ENCODE measurements around the gene PYGB. TPM values are rescaled to one million over a fixed set of nuclear protein-coding genes. Genes with fewer than 3 reads are reported as not detected.

Gene PYGB
- total RNA-seq, 2 donors from 2014 or later = 34.8 to 42.8 TPM

DNA sequence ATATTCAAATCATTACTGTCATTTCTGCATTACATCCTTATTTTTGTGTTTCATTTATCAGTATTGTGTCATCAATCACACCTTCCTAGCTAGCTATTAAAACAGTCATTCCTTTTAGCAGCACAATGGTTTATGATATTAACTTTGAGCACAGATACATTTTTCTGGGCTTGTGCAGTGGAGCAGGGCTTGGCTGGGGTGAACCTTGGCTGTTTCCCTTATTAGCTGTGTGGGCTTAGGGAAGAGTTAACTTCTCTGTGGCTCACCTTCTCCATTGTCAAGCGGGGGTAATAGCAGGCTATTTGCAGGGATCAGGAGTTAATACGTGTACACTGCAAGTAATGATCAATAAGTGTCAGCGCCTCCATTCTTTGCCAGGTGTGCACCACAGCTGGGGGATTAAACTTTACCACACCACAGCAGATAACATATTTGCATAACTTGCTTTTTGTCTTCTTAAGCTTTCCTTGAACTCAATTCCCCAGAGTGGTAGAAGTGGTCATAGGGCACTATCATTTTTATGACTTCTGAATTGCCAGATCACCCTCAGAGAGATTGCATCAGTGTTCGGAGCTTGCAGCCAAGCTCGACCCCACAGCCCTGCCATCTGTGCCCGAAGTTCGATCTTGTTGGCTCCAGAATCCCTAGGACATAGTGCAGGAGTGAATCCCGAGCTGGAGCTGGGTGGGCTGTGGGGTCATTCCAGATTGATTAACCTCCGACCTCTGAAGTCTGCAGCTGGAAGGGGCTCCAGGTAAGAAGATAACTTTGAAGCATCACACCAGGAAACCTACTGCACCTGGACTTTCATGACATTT is 1.5 kb upstream of the PYGB start:
- Histone ChIP-seq H3K4me3 (no peak overlapping the region), H3K27ac (peak overlapping the region in 3 of 4 donors; percentile 84 to 98 (median 95)), H3K9me3 (no peaks in the 10 kb centered on the region), H3K27me3 (no peaks in the 10 kb centered on the region), H3K4me1 (peaks cover 33% of the 10 kb centered on the region), H3K36me3 (replicated peaks in 1 of 2; ENCODE audit: insufficient read depth in 1 of 2, low read depth in 2 of 2) (no peaks in the 10 kb centered on the region)
- WGBS, 2 donors = 30 to 36% methylated on average over 8 to 9 of the region's 9 CpGs
- ATAC-seq (no peak), DNase-seq (no peak)
- intact Hi-C loops (cut with DNase I) = no loop called here
- TF ChIP-seq, protein P1, sequence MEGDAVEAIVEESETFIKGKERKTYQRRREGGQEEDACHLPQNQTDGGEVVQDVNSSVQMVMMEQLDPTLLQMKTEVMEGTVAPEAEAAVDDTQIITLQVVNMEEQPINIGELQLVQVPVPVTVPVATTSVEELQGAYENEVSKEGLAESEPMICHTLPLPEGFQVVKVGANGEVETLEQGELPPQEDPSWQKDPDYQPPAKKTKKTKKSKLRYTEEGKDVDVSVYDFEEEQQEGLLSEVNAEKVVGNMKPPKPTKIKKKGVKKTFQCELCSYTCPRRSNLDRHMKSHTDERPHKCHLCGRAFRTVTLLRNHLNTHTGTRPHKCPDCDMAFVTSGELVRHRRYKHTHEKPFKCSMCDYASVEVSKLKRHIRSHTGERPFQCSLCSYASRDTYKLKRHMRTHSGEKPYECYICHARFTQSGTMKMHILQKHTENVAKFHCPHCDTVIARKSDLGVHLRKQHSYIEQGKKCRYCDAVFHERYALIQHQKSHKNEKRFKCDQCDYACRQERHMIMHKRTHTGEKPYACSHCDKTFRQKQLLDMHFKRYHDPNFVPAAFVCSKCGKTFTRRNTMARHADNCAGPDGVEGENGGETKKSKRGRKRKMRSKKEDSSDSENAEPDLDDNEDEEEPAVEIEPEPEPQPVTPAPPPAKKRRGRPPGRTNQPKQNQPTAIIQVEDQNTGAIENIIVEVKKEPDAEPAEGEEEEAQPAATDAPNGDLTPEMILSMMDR (IDR thresholded peaks at IDR 0.05) = no peak
- TF ChIP-seq POLR2A (IDR thresholded peaks at IDR 0.05) = no peak

DNA sequence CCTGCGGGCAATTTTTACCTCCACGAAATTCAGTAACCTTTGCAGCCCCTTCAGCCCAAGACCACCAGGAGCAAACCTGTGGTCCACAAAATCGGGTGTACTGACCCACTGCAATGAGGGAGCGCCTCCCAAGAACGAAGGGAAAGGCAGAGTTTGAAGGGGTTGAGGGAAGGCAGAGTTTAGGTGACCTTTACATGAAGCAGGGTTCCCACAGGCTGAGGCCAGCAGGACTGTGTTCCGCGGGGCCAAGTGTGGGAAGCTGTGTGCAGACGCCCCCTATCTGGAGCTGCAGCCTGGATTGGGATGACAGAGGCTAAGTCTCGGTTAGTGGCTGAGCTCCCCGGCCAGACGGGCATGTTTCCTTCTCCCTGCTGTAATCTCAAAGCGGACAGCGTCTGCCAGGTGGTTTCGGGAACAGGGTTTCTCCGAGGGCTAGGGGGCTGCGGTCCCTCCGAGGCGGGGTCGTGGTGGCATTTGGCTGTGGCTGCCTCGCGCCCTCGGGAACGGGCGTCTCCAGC is 826 bp upstream of the PYGB start:
- WGBS, 2 donors = 8 to 22% methylated on average over 9 to 22 of the region's 24 CpGs
- Histone ChIP-seq H3K36me3 (replicated peaks in 1 of 2; ENCODE audit: insufficient read depth in 1 of 2, low read depth in 2 of 2) (no peaks in the 10 kb centered on the region), H3K27ac (peak overlapping the region; percentile 84 to 98 (median 96)), H3K27me3 (no peaks in the 10 kb centered on the region), H3K4me3 (peak overlapping the region; percentile 21 to 82), H3K4me1 (peaks cover 33% of the 10 kb centered on the region), H3K9me3 (no peaks in the 10 kb centered on the region)
- intact Hi-C loops (cut with DNase I) = no loop called here
- DNase-seq (peak; percentile 72 to 84 (median 80)), ATAC-seq (peak; percentile 62)
- TF ChIP-seq POLR2A (IDR thresholded peaks at IDR 0.05) = peak; percentile 3 to 79 (median 74)
- TF ChIP-seq, protein P1 (IDR thresholded peaks at IDR 0.05) = peak; percentile 23 to 65 (median 52)

DNA sequence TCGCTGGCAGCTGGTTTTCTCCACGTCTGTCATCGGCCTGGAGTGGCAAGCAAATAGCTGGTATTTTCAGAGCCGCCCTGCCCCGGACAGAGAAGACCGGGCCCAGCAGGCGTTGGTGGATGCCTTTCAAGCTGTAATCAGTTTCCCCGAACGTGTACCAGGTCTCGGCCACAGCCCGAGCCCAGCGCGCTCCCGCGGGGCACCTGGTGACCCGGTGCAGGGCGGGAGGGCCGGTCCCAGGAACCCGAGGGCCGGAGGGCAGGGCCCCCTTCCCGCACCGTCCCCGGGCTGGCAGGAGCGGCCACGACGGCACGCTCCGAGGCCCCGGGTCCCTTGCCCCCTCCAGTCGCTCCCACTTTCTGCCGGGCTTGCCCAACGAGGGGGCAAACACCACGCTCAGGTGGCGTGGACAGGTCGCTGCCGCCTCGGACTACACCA is 348 bp upstream of the PYGB start:
- peak; percentile 70 for ATAC-seq
- intact Hi-C loops (cut with DNase I) = no loop called here
- peak in 2 of 3 donors; percentile 59 to 67 for TF ChIP-seq POLR2A (IDR thresholded peaks at IDR 0.05)
- TF ChIP-seq, protein P1 (IDR thresholded peaks at IDR 0.05) = no peak

DNA sequence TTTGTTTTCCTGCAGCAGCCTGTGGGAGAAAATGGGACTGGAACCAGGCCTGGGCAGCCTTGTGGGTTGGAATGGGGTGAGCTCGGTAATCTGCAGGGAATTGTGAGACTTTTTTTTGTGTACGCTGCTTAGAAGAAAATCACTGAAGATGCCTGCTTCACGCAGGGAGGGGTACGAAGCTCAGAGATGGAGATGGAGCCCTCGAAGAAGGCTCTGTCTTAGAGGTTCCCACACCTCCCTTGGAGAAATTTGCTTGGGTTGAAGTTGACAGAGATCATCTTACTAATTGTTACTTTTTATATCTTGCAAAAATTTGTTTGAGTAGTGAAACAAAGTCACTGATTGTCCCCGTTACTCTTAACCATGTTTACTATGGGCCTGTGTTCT is 894 bp downstream of the PYGB start:
- ATAC-seq (no peak), DNase-seq (no peak)
- H3K27me3 ChIP-seq = no peaks in the 10 kb centered on the region
- intact Hi-C loops (cut with DNase I) = no loop called here
- TF ChIP-seq, protein P1 (IDR thresholded peaks at IDR 0.05) = no peak
- TF ChIP-seq POLR2A (IDR thresholded peaks at IDR 0.05) = no peak
- 3 to 5% methylated on average over 6 of the region's 6 CpGs for WGBS, 2 donors
- H3K4me3 ChIP-seq = peak overlapping the region; percentile 50 to 71
- H3K27ac ChIP-seq = peak overlapping the region in 3 of 4 donors; percentile 95 to 98 (median 96)
- no peaks in the 10 kb centered on the region for H3K36me3 ChIP-seq (replicated peaks in 1 of 2; ENCODE audit: insufficient read depth in 1 of 2, low read depth in 2 of 2)
- peaks cover 42% of the 10 kb centered on the region for H3K4me1 ChIP-seq
- H3K9me3 ChIP-seq = no peaks in the 10 kb centered on the region

More for the DNA sequence above, 348 bp upstream of the PYGB start:
- no peaks in the 10 kb centered on the region for H3K27me3 ChIP-seq
- H3K4me1 ChIP-seq = peaks cover 34% of the 10 kb centered on the region
- H3K4me3 ChIP-seq = peak overlapping the region; percentile 21 to 82
- no peaks in the 10 kb centered on the region for H3K9me3 ChIP-seq
- peak in 3 of 4 donors; percentile 53 to 65 (median 65) for DNase-seq
- H3K27ac ChIP-seq = peak overlapping the region; percentile 84 to 98 (median 96)
- no peaks in the 10 kb centered on the region for H3K36me3 ChIP-seq (replicated peaks in 1 of 2; ENCODE audit: insufficient read depth in 1 of 2, low read depth in 2 of 2)
- 0% methylated on average over 37 of the region's 37 CpGs; no CpG with 5 or more reads in 1 of the 2 donors for WGBS, 2 donors

Data from body of pancreas (tissue), 4 donors.